Measurements from ENCODE around the gene EXD3.
"Not testable (repeated sequence)": the region's sequence is repeated elsewhere in the genome, so short reads cannot be mapped to it uniquely, and the experiment has no call there.

The EXD3 gene

GRCh38 chr9:137422604-137423513, at the start of gene EXD3, which contains the start of gene NOXA1:
Gene EXD3, minus strand, starts transcription at chr9:137423162. Its CDS starts 27,805 bp downstream, at chr9:137395357.
Gene NOXA1, plus strand, starts transcription at chr9:137423393. Its CDS starts 137 bp downstream, at chr9:137423530.
- DNase-seq (ENCODE audit: low read depth in 2 of 2) = peak; percentile 80 to 88

- DNase-seq (ENCODE audit: low read depth in 2 of 2) = no peak
Measured at GRCh38 chr9:137470785-137471184, 47.8 kb upstream of the EXD3 start.

DNA sequence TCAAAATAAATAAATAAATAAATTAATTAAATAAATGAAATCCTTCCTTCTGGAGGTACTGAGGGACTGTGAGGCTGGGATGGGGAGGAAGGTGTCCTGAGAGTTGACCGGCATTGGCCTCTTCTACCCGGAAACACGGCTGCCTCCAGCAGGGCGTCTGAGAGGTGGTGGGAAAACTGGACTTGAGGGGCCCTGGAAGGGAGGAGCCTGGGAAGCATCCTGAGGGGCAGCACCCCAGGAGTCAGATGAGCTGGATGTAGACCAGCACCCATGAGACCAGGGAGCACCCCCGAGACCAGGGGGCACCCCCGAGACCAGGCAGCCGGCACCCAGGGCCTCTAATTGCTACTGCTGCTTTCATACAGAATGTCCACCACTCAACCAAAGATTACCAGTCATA, 44.9 kb upstream of the EXD3 start:
- DNase-seq (ENCODE audit: low read depth in 2 of 2) = no peak

DNA sequence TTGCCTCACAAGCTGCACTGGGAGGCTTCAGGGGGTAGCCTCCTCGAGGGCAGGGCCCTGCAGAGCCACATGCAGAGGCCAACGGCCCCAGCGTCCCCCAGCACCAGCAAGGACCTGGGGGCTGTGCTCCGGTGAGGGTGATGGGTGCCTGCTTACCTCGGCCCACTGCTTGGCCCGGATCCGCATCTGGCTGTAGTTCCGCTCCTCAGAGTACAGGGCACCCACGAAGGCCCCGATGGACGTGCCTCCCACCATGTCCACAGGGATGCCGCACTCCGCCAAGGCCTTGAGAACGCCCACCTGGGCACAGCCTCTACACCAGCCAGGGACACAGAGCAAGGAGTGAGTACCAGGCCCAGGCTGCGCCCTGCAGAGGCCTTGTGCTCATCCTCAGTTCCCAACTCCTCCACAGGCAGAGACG, 44.2 kb upstream of the EXD3 start:
- DNase-seq (ENCODE audit: low read depth in 2 of 2) = no peak

GRCh38 chr9:137466389-137467085, 43.6 kb upstream of the EXD3 start:
- not testable (repeated sequence) for DNase-seq (ENCODE audit: low read depth in 2 of 2)

- no peak for DNase-seq (ENCODE audit: low read depth in 2 of 2)
Measured at GRCh38 chr9:137465720-137466388, 42.9 kb upstream of the EXD3 start.

GRCh38 chr9:137465000-137465719, 42.2 kb upstream of the EXD3 start:
- DNase-seq (ENCODE audit: low read depth in 2 of 2) = no peak

- DNase-seq (ENCODE audit: low read depth in 2 of 2) = no peak
Measured at GRCh38 chr9:137464291-137464999, 41.5 kb upstream of the EXD3 start.

DNA sequence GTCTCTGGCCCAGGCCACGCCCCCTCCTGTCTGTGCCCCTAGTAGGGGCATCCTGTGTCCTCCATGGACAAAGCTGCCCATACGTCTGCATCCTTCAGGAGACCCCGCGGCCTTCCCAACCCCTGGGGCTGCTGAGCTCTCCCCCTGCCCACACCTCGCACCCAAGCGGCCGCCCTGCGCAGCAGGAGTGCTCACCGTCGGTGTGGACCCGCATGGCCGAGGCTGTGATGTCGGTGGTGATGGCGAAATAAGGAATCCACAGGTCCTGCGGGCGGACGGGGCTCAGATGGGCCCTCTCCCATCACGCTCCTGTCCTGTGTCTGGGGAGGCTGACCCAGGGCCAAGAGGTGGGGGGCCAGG, 40.9 kb upstream of the EXD3 start:
- DNase-seq (ENCODE audit: low read depth in 2 of 2) = no peak

DNA sequence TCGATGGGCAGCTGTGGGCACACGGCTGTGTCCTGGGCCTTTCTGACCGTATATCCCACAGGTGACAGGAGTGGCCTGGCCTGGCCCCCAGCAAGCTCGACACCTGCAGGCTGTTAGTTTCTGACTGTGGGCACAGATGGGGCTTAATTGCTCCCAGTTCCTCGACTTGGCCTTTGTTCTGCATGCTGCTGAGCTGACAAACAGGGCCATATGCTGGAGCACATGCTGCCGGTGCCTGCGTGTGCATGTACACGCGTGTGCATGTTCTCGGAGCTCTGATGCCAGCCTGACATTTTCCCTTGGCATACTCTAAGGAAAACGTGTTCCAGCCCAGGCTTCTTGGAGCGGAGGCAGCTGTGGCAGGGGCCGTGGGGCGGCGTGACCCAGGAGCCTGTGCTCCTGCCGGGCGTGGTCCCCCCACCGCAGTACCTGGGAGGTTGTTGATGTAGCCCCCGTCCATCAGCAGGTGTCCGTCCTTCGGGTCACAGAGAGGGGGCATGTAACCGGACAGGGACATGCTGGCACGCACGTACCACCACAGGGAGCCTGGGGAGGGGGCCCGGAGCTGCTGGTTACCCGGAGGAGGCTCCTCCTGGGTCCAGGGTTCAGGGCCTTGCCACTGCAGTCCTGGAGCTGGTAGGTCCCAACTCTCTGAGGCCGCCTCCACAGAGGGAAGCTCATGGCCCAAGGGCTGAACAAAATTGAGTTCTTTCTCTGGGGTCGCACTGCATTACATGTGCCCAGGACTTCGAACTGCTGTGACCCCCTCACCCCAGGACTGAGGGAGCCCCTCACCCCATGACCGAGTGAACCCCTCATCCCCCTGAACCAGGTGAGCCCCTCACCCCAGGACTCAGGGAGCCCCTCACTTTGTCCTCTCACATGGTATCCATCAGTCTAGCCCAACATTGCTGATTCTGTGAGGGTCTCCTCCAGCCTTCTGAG, 40.3 kb upstream of the EXD3 start:
- no peak for DNase-seq (ENCODE audit: low read depth in 2 of 2)

- no peak for DNase-seq (ENCODE audit: low read depth in 2 of 2)
Measured at GRCh38 chr9:137462396-137462985, 39.5 kb upstream of the EXD3 start.

GRCh38 chr9:137461663-137462395, 38.9 kb upstream of the EXD3 start:
- DNase-seq (ENCODE audit: low read depth in 2 of 2) = peak; percentile 67 to 81

GRCh38 chr9:137461316-137461662, 38.3 kb upstream of the EXD3 start:
- no peak for DNase-seq (ENCODE audit: low read depth in 2 of 2)

- no peak for DNase-seq (ENCODE audit: low read depth in 2 of 2)
Measured at GRCh38 chr9:137460363-137461315, 37.7 kb upstream of the EXD3 start.

GRCh38 chr9:137459601-137460362, 36.8 kb upstream of the EXD3 start:
- DNase-seq (ENCODE audit: low read depth in 2 of 2) = no peak

DNA sequence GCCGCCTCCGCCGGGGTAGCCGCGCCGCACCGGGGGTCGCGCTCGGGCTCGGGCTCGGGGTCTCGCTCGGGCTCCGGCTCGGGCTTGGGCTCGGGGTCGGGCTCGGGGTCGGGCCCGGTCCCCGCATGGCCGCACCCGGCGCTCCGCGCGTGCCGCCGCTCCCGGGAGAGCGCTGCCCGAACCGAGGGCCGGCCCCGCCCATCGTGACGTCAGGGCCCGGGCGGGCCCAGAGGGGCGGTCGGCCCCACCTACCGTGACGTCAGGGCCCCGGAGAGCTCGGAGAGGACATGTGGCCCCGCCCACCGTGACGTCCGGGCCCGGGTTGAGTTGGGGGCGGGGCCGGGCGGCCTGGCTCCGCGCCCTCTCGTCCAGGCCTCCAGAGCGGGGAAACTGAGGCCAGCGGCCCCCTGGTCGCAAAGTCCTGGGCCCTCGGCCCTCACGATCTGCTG, 36.2 kb upstream of the EXD3 start, which contains the start of gene NSMF:
TSS of gene NSMF (minus strand) at position 183 of the 449 bp plus-strand sequence. CDS start 232 bp downstream, outside the sequence.
- DNase-seq (ENCODE audit: low read depth in 2 of 2) = peak; percentile 75 to 90

Measured in stimulated activated CD8-positive, alpha-beta memory T cell treated with anti-CD3 and anti-CD28 coated beads, Interleukin-7, amount 100 ng/mL, for 4 hours (primary cell).